T-cell (primary cell): ENCODE data around the gene SYNM. TPM values are rescaled to one million over a fixed set of nuclear protein-coding genes. Genes with fewer than 3 reads are reported as not detected.

Source experiments
- ATAC-seq, 4 experiments: fragments of 200-7000 bp in 3 of 4; fragments of 150-1000 bp in 1 of 4; cut with Tn5 transposase; replicated peaks in 1 of 4; 1 replicate in 3 of 4; 2 replicates in 1 of 4; pipeline ENCODE4 v1.10.0; 2021; ENCODE audit warnings: moderate library complexity in 3 of 4, mild to moderate bottlenecking in 2 of 4, moderate number of reproducible peaks in 1 of 4
- CTCF ChIA-PET, 2 donors: fragments of 300-600 bp; sonication (Branson Sonifier 250); formaldehyde crosslinking; loops; one replicate each; lab custom pipeline; 2022; ENCODE audit warnings: antibody characterized with exemption in 2 of 2; lab: Charles Lee
- POLR2A ChIA-PET, 2 donors: fragments of 300-600 bp; sonication (Branson Sonifier 250); formaldehyde crosslinking; loops; one replicate each; lab custom pipeline; 2022; ENCODE audit warnings: antibody characterized with exemption in 2 of 2; lab: Charles Lee
- DNase-seq, 35 experiments: peaks; one replicate each; pipeline versions ENCODE4 v3.0.0 to v3.0.0-alpha.2; 2013 to 2023
- H3K27ac ChIP-seq: one replicate; pipeline ENCODE4 v1.5.1; 2013; ENCODE audit warnings: low read length
- H3K27me3 ChIP-seq, 2 experiments: replicated peaks in 1 of 2; 1 replicate in 1 of 2; 2 replicates in 1 of 2; pipeline versions ENCODE4 v1.6.1 to v1.7.0; 2013; ENCODE audit warnings: low read length in 1 of 2, mixed read lengths in 1 of 2; ENCODE audit not compliant: control insufficient read depth in 2 of 2, insufficient read depth in 2 of 2; ENCODE audit errors: extremely low read depth in 1 of 2
- H3K36me3 ChIP-seq, 2 donors: 1 replicate in 1 of 2; 2 replicates in 1 of 2; pipeline versions ENCODE4 v1.6.1 to v1.7.0; 2013; ENCODE audit warnings: low read length in 1 of 2; ENCODE audit not compliant: control insufficient read depth in 2 of 2, insufficient read depth in 1 of 2; ENCODE audit errors: extremely low read depth in 1 of 2
- H3K4me1 ChIP-seq, 2 experiments: 1 replicate in 1 of 2; 2 replicates in 1 of 2; pipeline versions ENCODE4 v1.6.1 to v1.7.0; 2013; ENCODE audit warnings: low read length in 2 of 2, mixed read lengths in 1 of 2; ENCODE audit not compliant: insufficient read depth in 2 of 2, control insufficient read depth in 1 of 2; ENCODE audit errors: extremely low read depth in 1 of 2
- H3K4me3 ChIP-seq, 2 donors: 1 replicate in 1 of 2; 2 replicates in 1 of 2; pipeline versions ENCODE4 v1.5.1 to v1.7.0; 2013; ENCODE audit warnings: mild to moderate bottlenecking in 2 of 2, low read length in 1 of 2, moderate library complexity in 1 of 2; ENCODE audit not compliant: control insufficient read depth in 1 of 2; ENCODE audit errors: extremely low read depth in 1 of 2
- H3K9me3 ChIP-seq: 2 replicates; pipeline ENCODE4 v1.7.0; 2013
- H3K27ac Mint-ChIP-seq, 2 donors: one replicate each; pipeline ENCODE4 v1.8.0; 2020 to 2021; ENCODE audit warnings: mild to moderate bottlenecking in 2 of 2, mixed read lengths in 2 of 2
- H3K27me3 Mint-ChIP-seq, 2 donors: one replicate each; pipeline ENCODE4 v1.8.0; 2021 to 2022; ENCODE audit warnings: mixed read lengths in 2 of 2
- H3K36me3 Mint-ChIP-seq: one replicate; pipeline ENCODE4 v1.8.0; 2021; ENCODE audit warnings: mixed read lengths
- H3K4me1 Mint-ChIP-seq, 3 donors: one replicate each; pipeline ENCODE4 v1.8.0; 2020 to 2022; ENCODE audit warnings: mixed read lengths in 3 of 3, mild to moderate bottlenecking in 1 of 3
- H3K4me3 Mint-ChIP-seq, 3 donors: one replicate each; pipeline ENCODE4 v1.8.0; 2020 to 2022; ENCODE audit warnings: mild to moderate bottlenecking in 3 of 3, mixed read lengths in 3 of 3, moderate library complexity in 3 of 3
- H3K9me3 Mint-ChIP-seq, 3 donors: one replicate each; pipeline ENCODE4 v1.8.0; 2020 to 2022; ENCODE audit warnings: mixed read lengths in 3 of 3
- WGBS: methylation state at CpG from one replicate; pipeline ENCODE4 v1.1.5; 2013; ENCODE audit warnings: missing lambda C conversion rate; ENCODE audit not compliant: insufficient coverage; 5-methylcytosine and 5-hydroxymethylcytosine counted together
- total RNA-seq, 35 experiments: library from RNA in 6 of 35; stranded (reverse) in 6 of 35; fragments of 120-200 nt in 1 of 35; gene quantifications; one replicate each; pipeline versions ENCODE4 v1.2.1 to v1.2.4 and lab custom pipeline; 2013 to 2026

Gene SYNM
- total RNA-seq, 5 donors from 2014 or later (not counting 1 experiment from before 2014, with no cell fraction given): 3.7 to 7.3 (median 4.2) TPM

DNA sequence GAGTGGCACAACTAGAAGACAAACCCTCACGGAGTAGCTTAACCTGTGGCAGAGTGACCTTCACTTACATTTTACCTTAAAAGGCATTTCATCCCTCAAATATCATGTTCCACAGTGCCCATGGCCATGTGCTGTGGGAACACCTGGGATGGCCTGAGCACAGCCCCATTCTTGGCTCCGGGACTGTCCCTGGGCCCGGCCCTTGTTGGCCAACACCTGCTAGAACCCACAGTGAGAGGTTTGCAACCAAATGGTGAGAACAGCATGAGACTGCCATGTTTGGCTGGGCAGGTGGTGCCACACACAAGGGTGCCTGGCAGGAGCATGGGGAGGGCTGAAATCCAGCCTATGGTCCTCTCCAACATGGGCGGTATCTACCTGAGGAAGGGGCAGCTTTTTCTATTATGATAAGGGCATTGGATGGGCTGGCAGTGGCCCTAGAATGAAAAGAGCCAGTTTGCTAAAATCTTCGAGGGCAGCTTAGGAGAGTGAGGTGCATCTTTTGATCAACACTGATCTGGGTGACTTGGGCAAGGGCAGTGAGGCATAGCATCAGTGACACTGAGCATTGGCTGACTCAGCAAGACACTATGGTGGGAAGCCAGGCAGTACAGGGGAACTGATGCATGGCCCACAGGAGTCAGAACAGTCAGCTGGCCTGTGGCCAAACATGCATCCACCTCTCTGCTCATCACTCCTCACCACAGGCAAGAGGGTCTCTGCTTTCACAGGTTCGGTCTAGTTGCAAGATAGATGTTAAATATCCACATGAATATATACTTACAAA is 53.9 kb downstream of the SYNM start:
- ChIA-PET POLR2A (no interaction called here), CTCF (no interaction called here)
- 85% methylated on average over 5 of the region's 6 CpGs for WGBS
- H3K9me3 ChIP-seq: no peaks in the 10 kb centered on the region
- H3K4me1 Mint-ChIP-seq: peaks cover 8 to 13% (median 13%) of the 10 kb centered on the region in 3 donors
- H3K27me3 Mint-ChIP-seq: no peaks in the 10 kb centered on the region
- H3K4me1 ChIP-seq: peaks cover 0 to 2% of the 10 kb centered on the region in 2 experiments
- no peaks in the 10 kb centered on the region for H3K27me3 ChIP-seq
- no peak overlapping the region for H3K4me3 ChIP-seq
- H3K9me3 Mint-ChIP-seq: no peaks in the 10 kb centered on the region
- H3K27ac ChIP-seq: no peak overlapping the region
- H3K36me3 Mint-ChIP-seq: no peaks in the 10 kb centered on the region
- no peak overlapping the region for H3K27ac Mint-ChIP-seq
- DNase-seq (no peak), ATAC-seq (no peak)
- no peak overlapping the region for H3K4me3 Mint-ChIP-seq
- H3K36me3 ChIP-seq: no peaks in the 10 kb centered on the region

DNA sequence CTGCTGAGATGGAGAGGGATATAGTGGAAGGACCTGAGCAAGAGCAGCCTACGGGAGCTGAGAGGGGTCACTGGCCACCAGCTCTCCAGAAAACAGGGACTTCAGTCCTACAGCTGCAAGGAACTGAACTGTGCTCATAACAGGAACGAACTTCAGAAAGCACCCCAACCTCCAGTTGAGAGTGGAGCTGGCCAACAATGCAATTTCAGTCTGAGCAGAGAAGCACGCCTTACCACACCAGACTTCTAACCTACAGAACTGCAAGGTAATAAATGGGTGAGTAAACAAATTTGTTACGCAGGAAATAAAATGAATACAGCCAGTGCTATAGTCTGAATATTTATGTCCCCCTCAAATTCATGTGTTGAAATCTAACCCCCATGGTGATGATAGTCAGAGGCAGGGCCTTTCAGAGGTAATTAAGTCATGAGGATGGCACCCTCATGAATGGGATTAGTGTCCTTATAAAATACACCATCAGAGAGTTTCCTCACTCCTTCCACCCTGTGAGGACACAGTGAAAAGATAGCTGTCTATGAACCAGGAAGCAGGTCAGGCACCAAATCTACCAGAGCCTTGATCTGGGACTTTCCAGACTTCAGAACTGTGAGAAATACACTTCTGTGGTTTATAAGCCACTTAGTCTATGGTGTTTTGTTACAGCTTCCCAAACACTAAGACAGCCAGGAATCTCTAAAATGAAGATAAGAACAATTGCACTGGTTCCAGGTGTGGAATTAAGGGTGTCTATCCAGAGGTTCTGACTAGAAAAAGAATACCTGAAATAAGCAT is 58.6 kb downstream of the SYNM start:
- Histone ChIP-seq H3K9me3 (no peaks in the 10 kb centered on the region), H3K4me3 (no peak overlapping the region), H3K27ac (no peak overlapping the region), H3K27me3 (no peaks in the 10 kb centered on the region), H3K36me3 (no peaks in the 10 kb centered on the region), H3K4me1 (no peaks in the 10 kb centered on the region)
- DNase-seq: peak in 1 of 35 experiments; percentile 7
- H3K36me3 Mint-ChIP-seq: no peaks in the 10 kb centered on the region
- peak in 1 of 4 experiments; percentile 64 for ATAC-seq
- H3K27me3 Mint-ChIP-seq: no peaks in the 10 kb centered on the region
- WGBS: 100% methylated on average over 1 of the region's 4 CpGs
- POLR2A ChIA-PET: interaction anchor here in 1 of 2 donors (0.5 kb wide), 1 partner anchor 70 kb away, joined by 3 read pairs; no protein-coding TSS in a partner anchor
- peak overlapping the region; percentile 6 to 61 for H3K27ac Mint-ChIP-seq
- CTCF ChIA-PET: no interaction called here
- H3K4me3 Mint-ChIP-seq: no peak overlapping the region
- peaks cover 15 to 22% (median 19%) of the 10 kb centered on the region in 3 donors for H3K4me1 Mint-ChIP-seq
- no peaks in the 10 kb centered on the region for H3K9me3 Mint-ChIP-seq

DNA sequence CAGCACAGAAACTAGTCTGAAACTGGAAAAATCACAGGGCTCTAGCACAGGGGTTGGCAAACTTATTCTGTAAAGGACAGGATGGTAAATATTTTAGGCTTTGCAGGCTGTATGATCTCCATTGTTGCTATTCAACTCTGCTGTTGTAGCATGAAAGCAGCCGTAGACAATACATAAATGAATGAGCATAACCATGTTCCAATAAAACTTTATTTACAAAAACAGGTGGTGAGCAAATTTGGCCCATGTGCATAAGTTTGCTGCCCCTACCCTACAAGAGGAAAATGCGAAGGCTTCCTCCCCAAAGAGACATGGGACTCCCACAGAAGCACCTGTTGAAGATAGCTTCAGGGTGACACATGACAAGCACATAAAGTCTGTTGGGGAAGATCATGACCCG is 59.2 kb downstream of the SYNM start:
- H3K4me3 Mint-ChIP-seq: no peak overlapping the region
- H3K36me3 ChIP-seq: no peaks in the 10 kb centered on the region
- H3K27ac ChIP-seq: no peak overlapping the region
- no peaks in the 10 kb centered on the region for H3K27me3 Mint-ChIP-seq
- ChIA-PET POLR2A (no interaction called here), CTCF (no interaction called here)
- H3K36me3 Mint-ChIP-seq: no peaks in the 10 kb centered on the region
- H3K9me3 ChIP-seq: no peaks in the 10 kb centered on the region
- no peak for DNase-seq
- H3K4me1 ChIP-seq: no peaks in the 10 kb centered on the region
- ATAC-seq: no peak
- H3K4me3 ChIP-seq: no peak overlapping the region
- 100% methylated on average over 2 of the region's 3 CpGs for WGBS
- H3K9me3 Mint-ChIP-seq: no peaks in the 10 kb centered on the region
- no peaks in the 10 kb centered on the region for H3K27me3 ChIP-seq
- peaks cover 15 to 22% (median 19%) of the 10 kb centered on the region in 3 donors for H3K4me1 Mint-ChIP-seq
- H3K27ac Mint-ChIP-seq: no peak overlapping the region

GRCh38 chr15:99165020-99165790 is 60.3 kb downstream of the SYNM start:
- H3K27me3 Mint-ChIP-seq: no peaks in the 10 kb centered on the region
- Histone ChIP-seq H3K36me3 (no peaks in the 10 kb centered on the region), H3K9me3 (no peaks in the 10 kb centered on the region), H3K27ac (no peak overlapping the region), H3K4me3 (no peak overlapping the region), H3K27me3 (no peaks in the 10 kb centered on the region), H3K4me1 (no peaks in the 10 kb centered on the region)
- H3K36me3 Mint-ChIP-seq: no peaks in the 10 kb centered on the region
- ChIA-PET POLR2A (no interaction called here), CTCF (no interaction called here)
- 100% methylated on average over 1 of the region's 3 CpGs for WGBS
- H3K4me3 Mint-ChIP-seq: no peak overlapping the region
- peaks cover 15 to 22% (median 19%) of the 10 kb centered on the region in 3 donors for H3K4me1 Mint-ChIP-seq
- DNase-seq (no peak), ATAC-seq (no peak)
- no peak overlapping the region for H3K27ac Mint-ChIP-seq
- no peaks in the 10 kb centered on the region for H3K9me3 Mint-ChIP-seq

GRCh38 chr15:99165956-99166689 is 61.2 kb downstream of the SYNM start:
- ChIA-PET POLR2A (no interaction called here), CTCF (no interaction called here)
- Histone ChIP-seq H3K4me1 (no peaks in the 10 kb centered on the region), H3K9me3 (no peaks in the 10 kb centered on the region), H3K27ac (no peak overlapping the region), H3K4me3 (no peak overlapping the region), H3K36me3 (no peaks in the 10 kb centered on the region), H3K27me3 (no peaks in the 10 kb centered on the region)
- Mint-ChIP-seq H3K36me3 (no peaks in the 10 kb centered on the region), H3K4me1 (peaks cover 15 to 22% (median 19%) of the 10 kb centered on the region in 3 donors), H3K4me3 (no peak overlapping the region), H3K9me3 (no peaks in the 10 kb centered on the region), H3K27ac (no peak overlapping the region), H3K27me3 (no peaks in the 10 kb centered on the region)
- DNase-seq (no peak), ATAC-seq (no peak)
- 91% methylated on average over 19 of the region's 23 CpGs for WGBS

GRCh38 chr15:99167201-99167600 is 62.3 kb downstream of the SYNM start:
- Histone ChIP-seq H3K9me3 (no peaks in the 10 kb centered on the region), H3K4me3 (no peak overlapping the region), H3K4me1 (no peaks in the 10 kb centered on the region), H3K27ac (no peak overlapping the region), H3K27me3 (no peaks in the 10 kb centered on the region), H3K36me3 (no peaks in the 10 kb centered on the region)
- Mint-ChIP-seq H3K9me3 (no peaks in the 10 kb centered on the region), H3K36me3 (no peaks in the 10 kb centered on the region), H3K4me3 (no peak overlapping the region), H3K27ac (no peak overlapping the region), H3K4me1 (peaks cover 15 to 22% (median 19%) of the 10 kb centered on the region in 3 donors), H3K27me3 (no peaks in the 10 kb centered on the region)
- no peak for DNase-seq
- CTCF ChIA-PET: no interaction called here
- ATAC-seq: no peak
- POLR2A ChIA-PET: no interaction called here
- 85% methylated on average over 3 of the region's 5 CpGs for WGBS
